ENCODE results near the gene ZNF683.

DNA sequence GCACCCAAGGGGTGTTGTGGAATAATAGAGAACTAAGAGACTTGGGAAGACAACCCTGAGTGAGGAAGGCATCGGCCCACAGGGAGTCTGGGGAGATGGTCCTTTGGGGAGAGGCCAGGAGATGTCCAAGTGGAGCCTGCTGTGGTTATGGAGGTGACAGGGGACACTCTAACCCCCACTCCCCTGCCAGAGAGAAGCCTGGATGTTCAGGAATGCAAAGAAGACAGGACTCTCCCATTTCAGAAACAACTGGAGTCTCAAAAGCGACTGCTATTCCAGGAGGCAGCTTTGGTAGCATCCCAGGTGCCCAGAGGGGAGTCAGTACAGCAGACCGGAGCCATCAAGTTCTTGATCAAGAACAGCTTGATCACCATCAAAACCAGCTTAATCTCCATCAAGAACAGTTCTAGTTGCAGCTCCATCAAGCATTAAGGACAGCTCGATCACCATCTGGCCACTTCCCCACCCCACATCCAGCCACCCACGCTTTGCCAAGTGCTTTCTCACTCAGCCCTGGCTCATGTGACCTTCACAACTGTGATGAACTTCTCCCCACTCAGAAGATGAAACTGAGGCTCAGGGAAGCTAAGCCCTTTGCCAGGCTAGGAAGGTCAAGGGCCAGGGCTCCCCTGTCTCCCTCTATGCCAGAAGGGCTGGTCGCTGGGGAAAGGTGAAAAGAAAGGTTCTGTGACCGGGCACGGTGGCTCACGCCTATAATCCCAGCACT, 54.0 kb downstream of the ZNF683 start:
- TF ChIP-seq, protein P1, sequence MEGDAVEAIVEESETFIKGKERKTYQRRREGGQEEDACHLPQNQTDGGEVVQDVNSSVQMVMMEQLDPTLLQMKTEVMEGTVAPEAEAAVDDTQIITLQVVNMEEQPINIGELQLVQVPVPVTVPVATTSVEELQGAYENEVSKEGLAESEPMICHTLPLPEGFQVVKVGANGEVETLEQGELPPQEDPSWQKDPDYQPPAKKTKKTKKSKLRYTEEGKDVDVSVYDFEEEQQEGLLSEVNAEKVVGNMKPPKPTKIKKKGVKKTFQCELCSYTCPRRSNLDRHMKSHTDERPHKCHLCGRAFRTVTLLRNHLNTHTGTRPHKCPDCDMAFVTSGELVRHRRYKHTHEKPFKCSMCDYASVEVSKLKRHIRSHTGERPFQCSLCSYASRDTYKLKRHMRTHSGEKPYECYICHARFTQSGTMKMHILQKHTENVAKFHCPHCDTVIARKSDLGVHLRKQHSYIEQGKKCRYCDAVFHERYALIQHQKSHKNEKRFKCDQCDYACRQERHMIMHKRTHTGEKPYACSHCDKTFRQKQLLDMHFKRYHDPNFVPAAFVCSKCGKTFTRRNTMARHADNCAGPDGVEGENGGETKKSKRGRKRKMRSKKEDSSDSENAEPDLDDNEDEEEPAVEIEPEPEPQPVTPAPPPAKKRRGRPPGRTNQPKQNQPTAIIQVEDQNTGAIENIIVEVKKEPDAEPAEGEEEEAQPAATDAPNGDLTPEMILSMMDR (conservative IDR thresholded peaks at IDR 0.05; ENCODE audit: low read length) = no peak
- TF ChIP-seq EZH2phosphoT487 (IDR thresholded peaks at IDR 0.05; ENCODE audit: borderline replicate concordance) = no peak
